ENCODE measurements around the gene VAV3.

GRCh38 chr1:107552781-107553180 is 412.2 kb downstream of the VAV3 start:
- no peak for TF ChIP-seq POLR2A (IDR thresholded peaks at IDR 0.05)
- no peak for TF ChIP-seq POLR2AphosphoS5 (IDR thresholded peaks at IDR 0.05)
- no peak for TF ChIP-seq CTCF (IDR thresholded peaks at IDR 0.05)
